Dermis blood vessel endothelial cell (primary cell): ENCODE measurements around the gene SBF1. TPM values are rescaled to one million over a fixed set of nuclear protein-coding genes. Genes with fewer than 3 reads are reported as not detected.

ENCODE experiments used
- DNase-seq: peaks from one replicate; pipeline ENCODE4 v3.0.0; 2010
- total RNA-seq: library from RNA; depleted of rRNA; stranded (reverse); fragments of >200 nt; gene quantifications from 2 replicates; pipeline ENCODE4 v1.2.3, GENCODE V29; 2014

SBF1 gene
- total RNA-seq, 1 donor from 2014 or later = 50.0 TPM

GRCh38 chr22:50396751-50397370 is 78.0 kb downstream of the SBF1 start:
- peak; percentile 20 for DNase-seq

Other genes starting within 250 kb of the SBF1 start
- gene TUBGCP6, start 230.0 kb downstream of the SBF1 start, total RNA-seq = 28.5 and 38.1 TPM in 2 replicates
- gene HDAC10, start 223.8 kb downstream of the SBF1 start, total RNA-seq = 35.2 and 39.5 TPM in 2 replicates
- 73.4 and 118 TPM in 2 replicates for gene MAPK12, start 213.4 kb downstream of the SBF1 start, total RNA-seq
- gene MAPK11, start 204.7 kb downstream of the SBF1 start, total RNA-seq = 21.4 and 41.7 TPM in 2 replicates
- gene PLXNB2, start 167.4 kb downstream of the SBF1 start, total RNA-seq = 96.1 and 135 TPM in 2 replicates
- gene DENND6B, start 148.0 kb downstream of the SBF1 start, total RNA-seq = 1.3 and 3.6 TPM in 2 replicates
- 67.0 and 82.9 TPM in 2 replicates for gene PPP6R2, start 131.7 kb downstream of the SBF1 start, total RNA-seq
- gene ADM2, start 6.5 kb upstream of the SBF1 start, total RNA-seq = 0.34 and 0.60 TPM in 2 replicates
- not detected in 2 replicates for gene MIOX, start 11.8 kb upstream of the SBF1 start, total RNA-seq
- gene LMF2, start 32.7 kb upstream of the SBF1 start, total RNA-seq = 43.7 and 50.9 TPM in 2 replicates
- 30.1 and 37.1 TPM in 2 replicates for gene NCAPH2, start 33.2 kb upstream of the SBF1 start, total RNA-seq
- gene SCO2, start 50.6 kb upstream of the SBF1 start, total RNA-seq = 2.3 and 5.6 TPM in 2 replicates
- 28.9 and 53.1 TPM in 2 replicates for gene TYMP, start 55.0 kb upstream of the SBF1 start, total RNA-seq
- not detected in 2 replicates for gene KLHDC7B, start 70.9 kb upstream of the SBF1 start, total RNA-seq
- not detected in 2 replicates for gene SYCE3, start 87.9 kb upstream of the SBF1 start, total RNA-seq
- 7.5 and 16.3 TPM in 2 replicates for gene CPT1B, start 103.4 kb upstream of the SBF1 start, total RNA-seq
- gene CHKB, start 107.8 kb upstream of the SBF1 start, total RNA-seq = 34.9 and 50.4 TPM in 2 replicates
- gene MAPK8IP2, start 125.8 kb upstream of the SBF1 start, total RNA-seq = 0.34 and 0.51 TPM in 2 replicates
- 24.0 and 30.6 TPM in 2 replicates for gene ARSA, start 153.1 kb upstream of the SBF1 start, total RNA-seq
- gene SHANK3, start 197.8 kb upstream of the SBF1 start, total RNA-seq = 33.0 and 42.7 TPM in 2 replicates